RWPE1 (cell line): ENCODE results near the gene ANO9.

ENCODE experiments used
- CTCF ChIA-PET: fragments of 350-600 bp; sonication (Branson Sonifier 250); formaldehyde crosslinking; extraction: SDS; loops from one replicate; lab custom pipeline; 2021; lab: Yijun Ruan, JAX
- POLR2A ChIA-PET: fragments of 400-600 bp; formaldehyde crosslinking; extraction: SDS; loops from one replicate; lab custom pipeline; 2020; ENCODE audit warnings: antibody characterized with exemption; ENCODE audit not compliant: low non-redundant PET; lab: Yijun Ruan, JAX
- DNase-seq: peaks from one replicate; pipeline ENCODE4 v3.0.0; 2012; ENCODE audit warnings: low spot score
- H3K27ac ChIP-seq: fragments of 450-650 bp; 2 replicates; pipeline ENCODE4 v1.5.1; 2017
- CTCF ChIP-seq: fragments of 450-650 bp; conservative IDR thresholded peaks from 2 replicates; pipeline ENCODE4 v1.5.1; 2017; ENCODE audit warnings: low read depth, mild to moderate bottlenecking

Gene ANO9

GRCh38 chr11:477052-477715 lies 35.4 kb upstream of the ANO9 start:
- TF ChIP-seq CTCF = no peak
- ChIA-PET POLR2A (no interaction called here), CTCF (no interaction called here)
- DNase-seq = no peak
- no peak overlapping the region for H3K27ac ChIP-seq

GRCh38 chr11:476416-476815 lies 34.6 kb upstream of the ANO9 start:
- ChIA-PET CTCF (no interaction called here), POLR2A (no interaction called here)
- no peak for DNase-seq
- no peak for TF ChIP-seq CTCF
- H3K27ac ChIP-seq = peak overlapping the region; percentile 28; the same call in 1 of the 2 replicates

- ChIA-PET CTCF (no interaction called here), POLR2A (no interaction called here)
- no peak for DNase-seq
- H3K27ac ChIP-seq = peak overlapping the region; percentile 28; the same call in 1 of the 2 replicates
- no peak for TF ChIP-seq CTCF
These were observed 34.1 kb upstream of the ANO9 start for GRCh38 chr11:475941-476340.

GRCh38 chr11:474914-475506 lies 33.2 kb upstream of the ANO9 start:
- CTCF ChIA-PET = no interaction called here
- TF ChIP-seq CTCF = no peak
- no peak overlapping the region for H3K27ac ChIP-seq
- POLR2A ChIA-PET = no interaction called here
- DNase-seq = no peak

GRCh38 chr11:473962-474785 lies 32.4 kb upstream of the ANO9 start:
- ChIA-PET POLR2A (no interaction called here), CTCF (interaction anchor here (0.6 kb wide), 1 partner anchor 8 kb away, joined by 6 read pairs; no protein-coding TSS in a partner anchor)
- peak overlapping the region; percentile 25 for H3K27ac ChIP-seq
- no peak for TF ChIP-seq CTCF
- DNase-seq = no peak

GRCh38 chr11:473415-473814 lies 31.6 kb upstream of the ANO9 start:
- CTCF ChIA-PET = interaction anchor here (0.5 to 0.6 kb wide), 2 partner anchors 8 to 20 kb away, joined by 3 to 6 read pairs; no protein-coding TSS in a partner anchor
- no peak for TF ChIP-seq CTCF
- H3K27ac ChIP-seq = peak overlapping the region; percentile 25
- no peak for DNase-seq
- POLR2A ChIA-PET = no interaction called here
